Panc1 (cell line): Measurements from ENCODE around the gene GALNT18. TPM values are rescaled to one million over a fixed set of nuclear protein-coding genes. Genes with fewer than 3 reads are reported as not detected.

Experiments used
- ATAC-seq: fragments of 200-7000 bp; cut with Tn5 transposase; 2 replicates; pipeline ENCODE4 v1.9.1; 2020; ENCODE audit warnings: mild to moderate bottlenecking, moderate library complexity
- BruUV-seq: library from RNA; stranded (reverse); fragments of 400-500 nt; replicated peaks from 2 replicates; lab custom pipeline; 2021; lab: Mats Ljungman, UMichigan
- CTCF ChIA-PET: fragments of 300-600 bp; sonication (Branson Sonifier 250); formaldehyde crosslinking; loops from one replicate; lab custom pipeline; 2022; ENCODE audit warnings: antibody characterized with exemption; lab: Charles Lee
- POLR2A ChIA-PET: fragments of 300-600 bp; sonication (Branson Sonifier 250); formaldehyde crosslinking; loops from one replicate; lab custom pipeline; 2022; ENCODE audit warnings: antibody characterized with exemption; lab: Charles Lee
- DNase-seq: peaks from one replicate; pipeline ENCODE4 v3.0.0-alpha.2; 2010; ENCODE audit warnings: low read depth, low spot score
- H3K27ac ChIP-seq: 2 replicates; pipeline ENCODE4 v1.5.1; 2011; ENCODE audit warnings: mild to moderate bottlenecking, low read length, inconsistent platforms
- H3K27me3 ChIP-seq: fragments of 200-500 bp; sonication (Bioruptor generic); 2 replicates; pipeline ENCODE4 v1.6.0; 2014; ENCODE audit warnings: low read length, inconsistent platforms; ENCODE audit not compliant: control insufficient read depth, insufficient read depth
- H3K36me3 ChIP-seq: fragments of 200-500 bp; sonication (Bioruptor generic); 2 replicates; pipeline ENCODE4 v1.5.1; 2014; ENCODE audit warnings: inconsistent platforms, mild to moderate bottlenecking, low read length, moderate library complexity; ENCODE audit not compliant: control insufficient read depth, insufficient read depth
- H3K4me1 ChIP-seq: 2 replicates; pipeline ENCODE4 v1.5.1; 2011; ENCODE audit warnings: inconsistent platforms, mild to moderate bottlenecking, low read length, moderate library complexity; ENCODE audit not compliant: control insufficient read depth, insufficient read depth
- H3K4me3 ChIP-seq, 2 experiments: 2 replicates each; pipeline ENCODE4 v1.5.1; 2011 to 2012; ENCODE audit warnings: low read depth in 2 of 2, low read length in 2 of 2, mild to moderate bottlenecking in 2 of 2, inconsistent platforms in 1 of 2, moderate library complexity in 1 of 2
- H3K9me3 ChIP-seq: fragments of 200-500 bp; sonication (Bioruptor generic); 2 replicates; pipeline ENCODE4 v1.5.1; 2014; ENCODE audit warnings: low read depth, mild to moderate bottlenecking, inconsistent platforms, low read length, moderate library complexity; ENCODE audit not compliant: control insufficient read depth, insufficient read depth
- CTCF ChIP-seq: fragments of 450-650 bp; IDR thresholded peaks from 2 replicates; pipeline ENCODE4 v1.5.1; 2017; ENCODE audit warnings: mild to moderate bottlenecking
- POLR2AphosphoS5 ChIP-seq: IDR thresholded peaks from 2 replicates; pipeline ENCODE4 v1.6.1; 2012; ENCODE audit warnings: mild to moderate bottlenecking, low read depth, low read length, moderate library complexity
- SIN3A ChIP-seq: IDR thresholded peaks from 2 replicates; pipeline ENCODE4 v1.6.1; 2012; ENCODE audit warnings: low read depth, mild to moderate bottlenecking, low read length, moderate library complexity, borderline replicate concordance; ENCODE audit not compliant: insufficient read depth
- TCF7L2 ChIP-seq: IDR thresholded peaks from 2 replicates; pipeline ENCODE4 v1.6.1; 2011; ENCODE audit warnings: mild to moderate bottlenecking, low read depth, low read length, inconsistent platforms
- in situ Hi-C: cut with HindIII; loops from 2 replicates; pipeline ENCODE4 v1.10.0; 2016; ENCODE audit warnings: low sequenced_read_pairs, low pct_unique_long_range_greater_than_20kb
- intact Hi-C: fragments of 100-400 bp; cut with micrococcal nuclease; formaldehyde crosslinking; loops from one replicate; pipeline ENCODE4 v1.10.0; 2022; ENCODE audit not compliant: unreplicated experiment
- total RNA-seq: library from RNA; stranded (reverse); gene quantifications from one replicate; pipeline ENCODE4 v1.2.1, GENCODE V29; 2021; ENCODE audit not compliant: unreplicated experiment
- TF ChIP-seq, protein P1 (sequence below), 2 experiments: IDR thresholded peaks; 2 replicates each; pipeline ENCODE4 v1.6.1; 2011 to 2012; ENCODE audit warnings: low read depth in 2 of 2, control low read depth in 1 of 2, low read length in 1 of 2, mild to moderate bottlenecking in 1 of 2, moderate library complexity in 1 of 2; ENCODE audit not compliant: insufficient read depth in 1 of 2

GALNT18 gene
- total RNA-seq, 1 experiment from 2014 or later, result 8.6 TPM

GRCh38 chr11:11332141-11332710 lies 289.6 kb downstream of the GALNT18 start:
- Histone ChIP-seq H3K4me3 (no peak overlapping the region), H3K27ac (no peak overlapping the region), H3K27me3 (no peaks in the 10 kb centered on the region), H3K9me3 (no peaks in the 10 kb centered on the region), H3K4me1 (peaks cover 16% of the 10 kb centered on the region), H3K36me3 (no peaks in the 10 kb centered on the region)
- no peak for DNase-seq
- TF ChIP-seq TCF7L2, result no peak
- TF ChIP-seq CTCF, result no peak
- no peak for TF ChIP-seq SIN3A
- no peak for TF ChIP-seq POLR2AphosphoS5
- TF ChIP-seq, protein P1, sequence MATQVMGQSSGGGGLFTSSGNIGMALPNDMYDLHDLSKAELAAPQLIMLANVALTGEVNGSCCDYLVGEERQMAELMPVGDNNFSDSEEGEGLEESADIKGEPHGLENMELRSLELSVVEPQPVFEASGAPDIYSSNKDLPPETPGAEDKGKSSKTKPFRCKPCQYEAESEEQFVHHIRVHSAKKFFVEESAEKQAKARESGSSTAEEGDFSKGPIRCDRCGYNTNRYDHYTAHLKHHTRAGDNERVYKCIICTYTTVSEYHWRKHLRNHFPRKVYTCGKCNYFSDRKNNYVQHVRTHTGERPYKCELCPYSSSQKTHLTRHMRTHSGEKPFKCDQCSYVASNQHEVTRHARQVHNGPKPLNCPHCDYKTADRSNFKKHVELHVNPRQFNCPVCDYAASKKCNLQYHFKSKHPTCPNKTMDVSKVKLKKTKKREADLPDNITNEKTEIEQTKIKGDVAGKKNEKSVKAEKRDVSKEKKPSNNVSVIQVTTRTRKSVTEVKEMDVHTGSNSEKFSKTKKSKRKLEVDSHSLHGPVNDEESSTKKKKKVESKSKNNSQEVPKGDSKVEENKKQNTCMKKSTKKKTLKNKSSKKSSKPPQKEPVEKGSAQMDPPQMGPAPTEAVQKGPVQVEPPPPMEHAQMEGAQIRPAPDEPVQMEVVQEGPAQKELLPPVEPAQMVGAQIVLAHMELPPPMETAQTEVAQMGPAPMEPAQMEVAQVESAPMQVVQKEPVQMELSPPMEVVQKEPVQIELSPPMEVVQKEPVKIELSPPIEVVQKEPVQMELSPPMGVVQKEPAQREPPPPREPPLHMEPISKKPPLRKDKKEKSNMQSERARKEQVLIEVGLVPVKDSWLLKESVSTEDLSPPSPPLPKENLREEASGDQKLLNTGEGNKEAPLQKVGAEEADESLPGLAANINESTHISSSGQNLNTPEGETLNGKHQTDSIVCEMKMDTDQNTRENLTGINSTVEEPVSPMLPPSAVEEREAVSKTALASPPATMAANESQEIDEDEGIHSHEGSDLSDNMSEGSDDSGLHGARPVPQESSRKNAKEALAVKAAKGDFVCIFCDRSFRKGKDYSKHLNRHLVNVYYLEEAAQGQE (IDR thresholded peaks at IDR 0.05; ENCODE audit: insufficient read depth in 1 of 2, low read depth in 2 of 2, low read length in 1 of 2), result no peak
- ChIA-PET CTCF (no interaction called here), POLR2A (no interaction called here)
- no peak for ATAC-seq
- BruUV-seq, result no TSS peak
- intact Hi-C loops (no loop called here), in situ Hi-C loops (no loop called here)

DNA sequence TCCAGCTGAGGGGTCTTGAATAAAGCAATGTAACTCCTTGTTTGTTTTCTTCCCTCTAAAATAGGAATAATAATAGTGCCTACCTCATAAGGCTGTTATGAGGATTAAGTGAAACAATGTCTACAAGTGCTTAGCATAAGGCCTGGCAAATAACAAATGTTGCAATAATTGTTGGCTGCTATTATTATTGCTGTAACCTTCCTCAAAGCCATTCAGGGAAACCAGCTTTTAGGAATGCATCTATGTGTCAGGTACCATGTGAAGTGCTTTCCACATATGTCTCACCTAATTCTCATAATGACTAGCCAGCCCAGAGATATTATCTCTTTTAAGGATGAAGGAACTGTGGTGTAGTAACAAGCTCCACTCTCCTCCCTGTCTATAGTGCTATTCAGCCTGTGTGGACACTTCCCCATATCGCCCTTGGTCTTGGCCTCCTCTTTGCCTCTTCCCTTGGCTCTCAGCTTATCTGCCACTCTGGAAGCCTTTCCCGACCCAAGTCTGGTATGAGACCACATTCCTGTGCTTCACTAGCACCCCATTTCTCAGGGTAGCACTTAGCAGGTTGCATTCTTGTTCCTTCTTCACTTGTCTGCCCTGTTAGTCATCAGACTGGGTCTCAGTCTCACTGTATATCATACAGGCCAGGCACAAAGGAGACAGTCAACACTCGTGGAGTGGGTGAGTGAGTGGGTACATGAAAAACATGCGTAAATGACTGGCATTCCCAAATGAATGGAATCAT lies 292.6 kb downstream of the GALNT18 start:
- POLR2A ChIA-PET, result no interaction called here

More for the DNA sequence above, 292.6 kb downstream of the GALNT18 start:
- no peaks in the 10 kb centered on the region for H3K9me3 ChIP-seq
- intact Hi-C loops (no loop called here), in situ Hi-C loops (no loop called here)
- no peak for TF ChIP-seq TCF7L2
- TF ChIP-seq SIN3A, result no peak
- TF ChIP-seq POLR2AphosphoS5, result no peak
- TF ChIP-seq, protein P1 (IDR thresholded peaks at IDR 0.05; ENCODE audit: insufficient read depth in 1 of 2, low read depth in 2 of 2, low read length in 1 of 2), result no peak
- TF ChIP-seq CTCF, result no peak
- no peak overlapping the region for H3K4me3 ChIP-seq
- CTCF ChIA-PET, result no interaction called here
- no peaks in the 10 kb centered on the region for H3K4me1 ChIP-seq
- ATAC-seq, result no peak
- no TSS peak for BruUV-seq
- DNase-seq, result no peak
- no peaks in the 10 kb centered on the region for H3K36me3 ChIP-seq
- H3K27ac ChIP-seq, result no peak overlapping the region
- H3K27me3 ChIP-seq, result no peaks in the 10 kb centered on the region
